GM19452 (cell line): ENCODE measurements around the gene CCDC7.
"Not testable (repeated sequence)": the region's sequence is repeated elsewhere in the genome, so short reads cannot be mapped to it uniquely, and the experiment has no call there.

Experiments
- ATAC-seq: cut with Tn5 transposase; IDR thresholded peaks from one replicate; pipeline ENCODE4 v1.9.1; 2021; ENCODE audit not compliant: unreplicated experiment

CCDC7 gene

GRCh38 chr10:32548208-32548607 lies 102.3 kb downstream of the CCDC7 start:
- no peak for ATAC-seq

GRCh38 chr10:32556783-32557395 lies 110.9 kb downstream of the CCDC7 start:
- no peak for ATAC-seq

- not testable (repeated sequence) for ATAC-seq
Observed at GRCh38 chr10:32562695-32563094, 116.8 kb downstream of the CCDC7 start.

GRCh38 chr10:32577448-32577847 lies 131.5 kb downstream of the CCDC7 start:
- ATAC-seq, result no peak

- ATAC-seq, result no peak
Observed at GRCh38 chr10:32582946-32583345, 137.0 kb downstream of the CCDC7 start.

GRCh38 chr10:32598022-32598421 lies 152.1 kb downstream of the CCDC7 start:
- not testable (repeated sequence) for ATAC-seq

DNA sequence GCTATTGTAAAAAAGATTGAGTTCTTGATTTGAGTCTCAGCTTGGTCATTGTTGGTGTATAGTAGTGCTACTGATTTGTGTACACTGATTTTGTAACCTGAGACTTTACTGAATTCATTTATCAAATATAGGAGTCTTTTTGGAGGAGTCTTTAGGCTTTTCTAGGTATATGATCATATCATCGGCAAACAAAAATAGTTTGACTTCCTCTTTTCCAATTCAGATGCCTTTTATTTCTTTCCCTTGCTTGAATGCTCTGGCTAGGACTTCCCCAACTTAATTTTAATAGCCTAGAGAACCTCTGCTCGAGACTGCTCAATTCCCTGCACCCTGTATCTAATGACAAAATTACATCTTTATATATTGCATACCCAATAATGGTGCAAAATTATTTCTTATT lies 154.4 kb downstream of the CCDC7 start:
- no peak for ATAC-seq

- not testable (repeated sequence) for ATAC-seq
Observed at GRCh38 chr10:32601562-32601961, 155.6 kb downstream of the CCDC7 start.

DNA sequence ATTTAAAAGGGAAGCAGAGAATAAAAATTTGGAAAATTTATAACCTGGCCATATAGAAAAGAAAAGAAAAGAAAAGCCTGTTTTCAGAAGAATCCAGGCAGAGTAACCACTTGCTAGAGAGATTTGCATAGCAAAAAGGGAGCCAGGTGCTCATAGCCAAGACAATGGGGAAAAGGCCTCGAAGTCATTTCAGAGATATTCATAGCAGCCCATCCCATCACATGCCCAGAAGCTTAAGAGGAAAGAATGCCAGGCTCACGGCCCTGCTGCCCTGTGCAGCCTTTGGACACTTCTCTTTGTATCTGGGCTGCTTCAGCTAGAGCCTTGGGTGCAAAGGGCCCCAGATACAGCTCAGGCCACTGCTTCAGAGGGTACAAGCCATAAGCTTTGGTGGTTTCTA lies 159.8 kb downstream of the CCDC7 start:
- no peak for ATAC-seq

- ATAC-seq, result not testable (repeated sequence)
Observed at GRCh38 chr10:32610543-32610942, 164.6 kb downstream of the CCDC7 start.

GRCh38 chr10:32616438-32616837 lies 170.5 kb downstream of the CCDC7 start:
- ATAC-seq, result no peak

DNA sequence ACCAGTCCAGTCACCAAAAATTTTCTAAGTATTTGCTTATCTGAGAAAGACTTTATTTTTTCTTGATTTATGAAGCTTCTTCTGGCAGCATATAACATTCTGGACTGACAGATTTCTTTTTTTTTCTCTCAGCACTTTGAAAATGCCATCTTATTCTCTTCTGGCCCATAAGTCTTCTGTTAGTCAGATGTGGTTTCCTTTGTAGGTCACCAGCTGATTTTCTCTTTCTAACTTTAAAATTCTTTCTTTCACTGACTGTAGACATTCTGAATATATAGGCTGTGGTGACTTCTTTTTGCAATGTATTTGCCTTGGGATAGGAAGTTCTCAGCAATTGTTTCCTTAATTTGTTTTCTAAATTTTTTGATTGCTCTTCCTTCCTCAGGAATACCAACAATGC lies 172.5 kb downstream of the CCDC7 start:
- ATAC-seq, result no peak

GRCh38 chr10:32621969-32622368 lies 176.0 kb downstream of the CCDC7 start:
- ATAC-seq, result no peak

DNA sequence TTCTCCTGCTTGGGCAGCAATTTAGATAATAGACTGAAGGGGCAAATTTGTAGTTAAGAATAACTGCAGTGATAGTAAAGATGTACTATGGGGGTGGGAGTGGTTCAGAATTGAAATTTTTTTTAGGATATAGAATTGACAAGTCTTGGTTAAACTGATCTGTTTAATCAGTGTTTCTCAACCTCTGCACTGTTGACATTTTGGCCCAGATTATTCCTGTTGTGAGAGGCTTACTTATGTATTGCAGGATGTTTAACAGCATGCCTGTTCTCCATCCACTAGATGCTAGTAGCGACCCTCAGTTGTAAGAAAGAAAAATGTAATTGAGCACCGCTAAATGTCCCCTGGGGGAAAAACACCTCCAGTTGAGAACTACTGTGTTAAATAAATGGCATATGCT lies 176.5 kb downstream of the CCDC7 start:
- ATAC-seq, result no peak

DNA sequence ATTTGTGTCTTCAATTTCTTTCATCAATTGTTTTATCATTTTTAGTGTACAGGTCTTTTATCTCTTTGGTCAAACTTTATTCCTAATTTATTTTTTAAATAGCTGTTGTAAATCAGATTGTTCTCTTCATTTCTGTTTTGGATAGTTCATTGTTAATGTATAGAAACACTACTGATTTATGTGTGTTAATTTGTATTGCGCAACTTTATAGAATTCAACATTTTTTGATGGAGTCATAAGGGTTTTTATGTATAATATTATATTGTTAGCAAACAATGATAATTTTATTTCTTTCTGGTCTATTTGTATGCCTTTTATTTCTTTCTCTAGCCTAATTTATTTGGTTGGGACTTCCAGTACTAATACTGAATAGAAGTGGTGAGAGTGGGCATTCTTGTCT lies 181.2 kb downstream of the CCDC7 start:
- ATAC-seq, result no peak

DNA sequence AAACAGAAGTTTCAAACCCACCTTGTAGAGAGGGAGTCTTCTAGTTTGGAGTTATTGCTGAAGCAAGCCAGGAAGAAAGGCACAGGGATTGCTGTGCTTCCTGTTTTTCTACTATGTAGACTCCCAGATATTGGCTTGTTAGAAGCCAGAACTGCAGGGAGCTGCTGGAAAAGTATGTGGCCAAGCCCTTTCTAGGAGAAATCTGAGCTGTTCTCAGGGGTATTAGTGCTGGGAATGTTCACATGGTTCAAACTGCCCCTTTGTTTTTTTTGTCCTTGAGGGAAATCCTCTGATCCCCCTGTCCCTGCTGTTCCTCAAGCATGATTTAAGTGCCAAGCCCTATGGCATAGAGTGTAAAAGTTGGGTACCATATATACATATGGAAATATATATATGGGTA lies 184.0 kb downstream of the CCDC7 start:
- no peak for ATAC-seq

DNA sequence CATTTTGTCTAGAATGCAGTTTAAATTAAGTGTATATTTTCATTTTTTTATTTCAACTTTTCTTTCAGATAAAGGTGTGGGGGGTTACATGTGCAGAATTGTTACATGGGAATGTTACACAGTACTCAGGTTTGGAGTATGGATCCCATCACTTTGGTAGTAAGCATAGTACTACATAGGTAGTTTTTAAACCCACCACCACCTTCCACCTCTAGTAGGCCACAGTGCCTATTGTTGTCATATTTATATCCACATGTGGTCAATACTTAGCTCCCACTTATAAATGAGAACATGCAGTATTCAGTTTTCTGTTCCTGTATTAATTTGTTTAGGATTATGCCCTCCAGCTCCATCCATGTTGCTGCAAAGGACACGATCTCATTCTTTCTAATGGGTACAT lies 200.6 kb downstream of the CCDC7 start:
- no peak for ATAC-seq

DNA sequence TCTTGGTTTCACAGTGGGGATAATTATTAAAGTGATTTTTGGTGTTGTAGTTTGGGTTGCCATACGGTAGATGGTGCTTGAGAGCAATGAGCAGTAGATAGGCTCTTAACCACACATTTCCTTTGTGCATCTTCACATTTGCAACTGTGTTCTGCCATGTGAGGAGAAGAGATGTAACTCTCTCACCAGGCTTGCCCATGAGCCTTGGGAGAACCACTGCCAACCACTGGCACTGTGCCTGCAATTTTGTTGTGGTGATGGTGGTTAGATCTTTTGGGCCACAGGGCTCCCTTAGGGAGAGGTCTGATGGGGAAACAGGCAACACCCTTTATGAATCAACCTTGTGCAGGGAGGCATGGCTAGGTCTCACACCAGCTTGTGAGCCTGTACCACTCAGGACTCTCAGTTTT lies 204.3 kb downstream of the CCDC7 start:
- peak; percentile 86 for ATAC-seq

DNA sequence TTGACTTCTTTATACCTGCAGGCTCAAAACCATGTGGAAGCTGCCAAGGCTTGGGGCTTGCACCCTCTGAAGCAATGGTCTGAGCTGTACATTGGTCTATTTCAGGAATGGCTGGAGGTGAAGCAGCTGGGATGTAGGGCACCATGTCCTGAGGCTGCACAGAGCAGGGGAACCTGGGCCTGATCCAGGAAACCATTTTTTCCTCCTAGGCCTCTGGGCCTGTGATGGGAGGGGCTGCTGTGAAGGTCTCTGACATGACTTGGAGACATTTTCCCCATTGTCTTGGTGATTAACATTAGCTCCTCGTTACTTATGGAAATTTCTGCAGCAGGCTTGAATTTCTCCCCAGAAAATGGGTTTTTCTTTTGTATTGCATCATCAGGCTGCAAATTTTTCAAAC lies 211.5 kb downstream of the CCDC7 start:
- ATAC-seq, result not testable (repeated sequence)

DNA sequence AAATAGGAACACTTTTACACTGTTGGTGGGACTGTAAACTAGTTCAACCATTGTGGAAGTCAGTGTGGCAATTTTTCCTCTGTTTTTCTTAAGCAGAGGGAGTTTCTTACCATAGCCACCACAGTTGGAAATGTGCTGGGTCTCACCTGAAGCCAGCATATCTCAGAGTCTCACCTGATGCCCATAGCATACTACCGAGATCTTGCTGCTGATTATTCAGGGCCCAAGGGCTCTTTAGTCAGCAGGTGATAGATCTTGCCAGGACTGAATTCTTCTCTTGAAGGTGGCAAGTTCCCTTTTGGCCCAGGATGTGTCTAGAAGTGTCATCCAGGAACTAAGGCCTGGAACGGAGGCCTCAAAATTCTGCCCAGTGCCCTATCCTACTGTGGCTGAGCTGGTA lies 215.4 kb downstream of the CCDC7 start:
- ATAC-seq, result no peak

DNA sequence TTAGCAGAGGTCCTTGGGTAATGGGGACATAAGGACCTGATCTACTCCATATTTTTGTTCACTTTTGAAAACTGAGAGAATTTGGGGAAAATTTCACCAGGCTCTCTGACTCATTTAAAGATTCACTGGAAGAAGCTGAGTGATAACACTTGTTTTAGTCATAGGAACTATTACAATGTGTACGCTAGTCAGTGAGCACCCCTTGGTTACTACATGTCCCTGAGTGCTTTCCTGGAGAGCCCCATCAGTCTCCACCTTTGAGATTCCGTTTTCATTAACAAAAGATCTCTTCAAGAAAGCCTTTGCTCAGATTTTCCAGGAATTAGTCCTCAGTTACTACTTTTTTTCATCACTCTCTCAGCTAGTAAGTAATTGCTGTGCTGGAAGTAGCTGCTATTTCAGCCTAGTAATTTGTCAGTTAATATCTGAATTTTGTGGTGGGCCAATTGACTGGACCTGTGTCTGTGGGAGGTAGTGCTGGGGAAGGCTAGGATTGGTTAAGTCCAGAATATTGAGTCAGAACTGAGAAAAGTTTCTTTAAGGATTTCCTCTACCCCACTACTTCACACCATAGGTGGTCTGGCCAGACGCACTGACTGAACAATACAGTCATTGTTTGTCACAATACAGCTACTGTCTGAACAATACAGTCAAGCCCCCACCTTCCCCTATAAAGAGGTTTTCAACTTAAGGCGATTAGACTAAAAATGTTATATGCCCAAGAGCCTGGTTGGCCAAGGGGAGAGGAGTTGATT lies 235.0 kb downstream of the CCDC7 start:
- no peak for ATAC-seq

DNA sequence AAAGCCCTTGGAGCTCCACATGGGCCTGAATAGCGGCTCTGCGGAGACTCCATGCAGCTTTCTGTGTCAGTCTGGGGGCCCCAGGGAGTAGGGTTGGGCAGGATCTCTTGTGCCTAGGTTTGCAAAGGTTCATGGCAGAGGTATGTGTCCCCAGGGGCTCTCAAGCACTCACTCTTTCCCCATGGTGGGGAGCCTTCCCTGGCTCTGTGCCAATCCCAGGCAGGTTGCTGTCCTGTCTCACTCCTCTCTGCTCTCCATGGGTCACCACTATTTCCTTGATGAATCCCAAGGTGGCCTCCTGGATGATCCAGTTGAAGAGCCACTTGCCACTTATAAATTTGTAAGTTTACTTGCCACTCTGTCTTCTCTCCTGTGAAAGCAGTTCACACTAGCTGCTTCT lies 238.4 kb downstream of the CCDC7 start:
- no peak for ATAC-seq

DNA sequence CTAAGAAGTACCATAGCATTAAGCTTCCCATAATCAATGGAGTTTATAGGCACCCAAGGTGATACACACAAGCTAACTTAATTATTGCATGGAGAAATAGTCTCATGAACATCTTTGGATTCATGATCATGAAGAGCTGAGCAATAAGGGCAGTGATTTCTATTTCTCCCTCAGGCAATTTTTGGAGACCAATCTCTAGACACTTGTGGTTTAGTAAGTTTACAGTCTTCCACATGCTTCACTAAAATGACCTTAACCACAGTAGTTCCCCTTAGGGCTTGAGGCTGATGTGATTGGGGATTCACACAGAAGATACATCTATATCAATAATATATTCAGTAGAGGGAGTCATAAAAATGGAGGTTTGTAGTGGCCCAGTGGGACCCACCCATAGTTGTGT lies 241.2 kb downstream of the CCDC7 start:
- no peak for ATAC-seq
